NCI-H526 treated with DMSO at 0.1 percent for 48 hours (cell line): ENCODE measurements around the gene CCDC57.

Source experiments
- DNase-seq: peaks from one replicate; lab custom pipeline; 2025; lab: John Stamatoyannopoulos, UW

The CCDC57 gene

GRCh38 chr17:82246040-82246364 is 33.4 kb upstream of the CCDC57 start:
- DNase-seq: no peak

- no peak for DNase-seq
Measured at GRCh38 chr17:82245134-82246039, 32.7 kb upstream of the CCDC57 start.

GRCh38 chr17:82244413-82245133 is 31.9 kb upstream of the CCDC57 start:
- no peak for DNase-seq

- no peak for DNase-seq
Measured at GRCh38 chr17:82243648-82244412, 31.2 kb upstream of the CCDC57 start.

- no peak for DNase-seq
Measured at GRCh38 chr17:82242977-82243647, 30.5 kb upstream of the CCDC57 start.

GRCh38 chr17:82242698-82242976 is 30.0 kb upstream of the CCDC57 start:
- no peak for DNase-seq

GRCh38 chr17:82241926-82242697 is 29.5 kb upstream of the CCDC57 start:
- DNase-seq: no peak

- DNase-seq: no peak
Measured at GRCh38 chr17:82241183-82241925, 28.7 kb upstream of the CCDC57 start.

GRCh38 chr17:82240506-82241182 is 28.0 kb upstream of the CCDC57 start:
- no peak for DNase-seq

- no peak for DNase-seq
Measured at GRCh38 chr17:82239926-82240505, 27.4 kb upstream of the CCDC57 start.

GRCh38 chr17:82239401-82239925 is 26.8 kb upstream of the CCDC57 start:
- no peak for DNase-seq

GRCh38 chr17:82238472-82239201 is 26.0 kb upstream of the CCDC57 start:
- DNase-seq: no peak

GRCh38 chr17:82237746-82238471 is 25.3 kb upstream of the CCDC57 start:
- no peak for DNase-seq

GRCh38 chr17:82237083-82237745 is 24.6 kb upstream of the CCDC57 start:
- DNase-seq: no peak

- no peak for DNase-seq
Measured at GRCh38 chr17:82236142-82236971, 23.7 kb upstream of the CCDC57 start.

- no peak for DNase-seq
Measured at GRCh38 chr17:82235775-82236141, 23.1 kb upstream of the CCDC57 start.
